DND-41 (cell line): ENCODE measurements around the gene POP7.

Experiments used
- ATAC-seq: fragments of 200-7000 bp; cut with Tn5 transposase; 3 replicates; pipeline ENCODE4 v1.9.1; 2021; ENCODE audit warnings: low read depth; ENCODE audit not compliant: insufficient read depth
- DNase-seq: peaks from one replicate; pipeline ENCODE4 v3.0.0-alpha.2; 2020
- H2AFZ ChIP-seq: 2 replicates; pipeline ENCODE4 v1.6.0; 2012; ENCODE audit warnings: low read depth, low read length
- H3K27ac ChIP-seq: 2 replicates; pipeline ENCODE4 v1.5.1; 2012; ENCODE audit warnings: low read length, inconsistent platforms
- H3K27me3 ChIP-seq: fragments of 200-600 bp; sonication (generic); 2 replicates; pipeline ENCODE4 v1.6.0; 2012; ENCODE audit warnings: low read length, mild to moderate bottlenecking, inconsistent platforms; ENCODE audit not compliant: insufficient read depth, poor library complexity
- H3K36me3 ChIP-seq: 2 replicates; pipeline ENCODE4 v1.5.1; 2012; ENCODE audit warnings: low read length, inconsistent platforms; ENCODE audit not compliant: insufficient read depth
- H3K4me1 ChIP-seq: 2 replicates; pipeline ENCODE4 v1.5.1; 2012; ENCODE audit warnings: mild to moderate bottlenecking, low read length; ENCODE audit not compliant: insufficient read depth
- H3K4me2 ChIP-seq: 2 replicates; pipeline ENCODE4 v1.6.0; 2012; ENCODE audit warnings: mild to moderate bottlenecking, moderate library complexity, low read length, inconsistent platforms; ENCODE audit not compliant: insufficient read depth
- H3K4me3 ChIP-seq, 2 experiments: fragments of 200-600 bp in 1 of 2; shearing (Covaris generic) in 1 of 2; 2 replicates each; pipeline ENCODE4 v1.5.1; 2012 to 2016; ENCODE audit warnings: inconsistent platforms in 2 of 2, low read length in 2 of 2, mild to moderate bottlenecking in 2 of 2, low read depth in 1 of 2, moderate library complexity in 1 of 2
- H3K79me2 ChIP-seq: 2 replicates; pipeline ENCODE4 v1.6.0; 2012; ENCODE audit warnings: low read length, inconsistent platforms; ENCODE audit not compliant: insufficient read depth
- H3K9ac ChIP-seq: 2 replicates; pipeline ENCODE4 v1.6.0; 2012; ENCODE audit warnings: low read depth, mild to moderate bottlenecking, inconsistent platforms, low read length, moderate library complexity
- H3K9me3 ChIP-seq: 2 replicates; pipeline ENCODE4 v1.5.1; 2012; ENCODE audit warnings: low read length, moderate library complexity, mild to moderate bottlenecking, inconsistent platforms; ENCODE audit not compliant: insufficient read depth, severe bottlenecking
- H4K20me1 ChIP-seq: 2 replicates; pipeline ENCODE4 v1.6.0; 2012; ENCODE audit warnings: low read length; ENCODE audit not compliant: insufficient read depth
- CTCF ChIP-seq: IDR thresholded peaks from 2 replicates; pipeline ENCODE4 v1.5.1; 2012; ENCODE audit warnings: borderline replicate concordance, low read length, moderate library complexity, mild to moderate bottlenecking; ENCODE audit not compliant: poor library complexity, severe bottlenecking; ENCODE audit errors: extremely low read depth
- EZH2 ChIP-seq: IDR thresholded peaks from 3 replicates; pipeline ENCODE4 v1.6.1; 2012; ENCODE audit warnings: borderline replicate concordance, low read depth, mild to moderate bottlenecking, moderate library complexity, low read length, inconsistent platforms; ENCODE audit not compliant: severe bottlenecking

The POP7 gene

GRCh38 chr7:100739934-100740333 lies 34.0 kb downstream of the POP7 start:
- DNase-seq (no peak), ATAC-seq (no peak)
- Histone ChIP-seq H3K4me1 (no peaks in the 10 kb centered on the region), H3K27ac (no peak overlapping the region), H4K20me1 (no peaks in the 10 kb centered on the region), H3K4me3 (no peak overlapping the region), H3K4me2 (no peak overlapping the region), H3K9me3 (peaks cover 2% of the 10 kb centered on the region), H2AFZ (no peak overlapping the region), H3K79me2 (no peaks in the 10 kb centered on the region), H3K36me3 (no peaks in the 10 kb centered on the region), H3K9ac (no peak overlapping the region), H3K27me3 (no peaks in the 10 kb centered on the region)
- TF ChIP-seq EZH2 (no peak), CTCF (no peak)

GRCh38 chr7:100744605-100745004 lies 38.7 kb downstream of the POP7 start:
- H3K4me2 ChIP-seq: no peak overlapping the region
- no peak overlapping the region for H3K27ac ChIP-seq
- TF ChIP-seq CTCF (no peak), EZH2 (no peak)
- peaks cover 2% of the 10 kb centered on the region for H3K9me3 ChIP-seq
- no peaks in the 10 kb centered on the region for H3K36me3 ChIP-seq
- H3K79me2 ChIP-seq: no peaks in the 10 kb centered on the region
- no peak overlapping the region for H3K9ac ChIP-seq
- no peaks in the 10 kb centered on the region for H3K4me1 ChIP-seq
- DNase-seq (no peak), ATAC-seq (no peak)
- no peak overlapping the region for H2AFZ ChIP-seq
- no peaks in the 10 kb centered on the region for H3K27me3 ChIP-seq
- no peaks in the 10 kb centered on the region for H4K20me1 ChIP-seq
- H3K4me3 ChIP-seq: no peak overlapping the region

GRCh38 chr7:100745184-100745583 lies 39.3 kb downstream of the POP7 start:
- Histone ChIP-seq H4K20me1 (no peaks in the 10 kb centered on the region), H3K9ac (no peak overlapping the region), H3K9me3 (peaks cover 2% of the 10 kb centered on the region), H3K4me1 (no peaks in the 10 kb centered on the region), H3K27ac (no peak overlapping the region), H3K79me2 (no peaks in the 10 kb centered on the region), H2AFZ (no peak overlapping the region), H3K4me3 (no peak overlapping the region), H3K36me3 (no peaks in the 10 kb centered on the region), H3K27me3 (no peaks in the 10 kb centered on the region), H3K4me2 (no peak overlapping the region)
- DNase-seq (no peak), ATAC-seq (no peak)
- TF ChIP-seq CTCF (no peak), EZH2 (no peak)

GRCh38 chr7:100752994-100753393 lies 47.1 kb downstream of the POP7 start:
- no peaks in the 10 kb centered on the region for H4K20me1 ChIP-seq
- H3K9me3 ChIP-seq: no peaks in the 10 kb centered on the region
- H3K27me3 ChIP-seq: peaks cover 9% of the 10 kb centered on the region
- no peak overlapping the region for H3K9ac ChIP-seq
- no peaks in the 10 kb centered on the region for H3K79me2 ChIP-seq
- no peak for DNase-seq
- no peak overlapping the region for H3K4me2 ChIP-seq
- no peak overlapping the region for H2AFZ ChIP-seq
- no peaks in the 10 kb centered on the region for H3K36me3 ChIP-seq
- 0 out of 3 replicates have a peak, but pooled peaks have one; percentile 17 for ATAC-seq
- H3K4me1 ChIP-seq: no peaks in the 10 kb centered on the region
- H3K27ac ChIP-seq: no peak overlapping the region
- H3K4me3 ChIP-seq: no peak overlapping the region
- TF ChIP-seq EZH2 (no peak), CTCF (no peak)
